Neural cell (in vitro differentiated cells): Measurements from ENCODE around the gene NRROS. TPM values are rescaled to one million over a fixed set of nuclear protein-coding genes. Genes with fewer than 3 reads are reported as not detected.

Experiments used
- H2AFZ ChIP-seq: fragments of 200-600, 300-800 bp; sonication (generic), shearing (Covaris generic); 2 replicates; pipeline ENCODE4 v1.6.0; 2014; ENCODE audit warnings: low read depth, mild to moderate bottlenecking, antibody characterized with exemption, low read length, moderate library complexity
- H3F3A ChIP-seq: fragments of 200-600 bp; shearing (Covaris generic); 2 replicates; pipeline ENCODE4 v1.6.1; 2016; ENCODE audit warnings: mild to moderate bottlenecking, moderate library complexity, mixed read lengths, antibody characterized with exemption, low read length; ENCODE audit not compliant: insufficient read depth, poor library complexity, severe bottlenecking
- H3K27ac ChIP-seq: fragments of 200-600, 300-800 bp; sonication (generic), shearing (Covaris generic); 2 replicates; pipeline ENCODE4 v1.5.1; 2014; ENCODE audit warnings: mild to moderate bottlenecking, low read length, moderate library complexity
- H3K27me3 ChIP-seq: fragments of 300-800, 200-600 bp; sonication (generic), shearing (Covaris generic); 2 replicates; pipeline ENCODE4 v1.6.0; 2014; ENCODE audit warnings: mild to moderate bottlenecking, low read depth, low read length, moderate library complexity; ENCODE audit not compliant: insufficient read depth
- H3K36me3 ChIP-seq: fragments of 300-800, 200-600 bp; sonication (generic), shearing (Covaris generic); 2 replicates; pipeline ENCODE4 v1.5.1; 2014; ENCODE audit warnings: mild to moderate bottlenecking, antibody characterized with exemption, low read length, moderate library complexity; ENCODE audit not compliant: insufficient read depth
- H3K4me2 ChIP-seq: fragments of 300-800, 200-600 bp; sonication (generic), shearing (Covaris generic); 2 replicates; pipeline ENCODE4 v1.6.0; 2014; ENCODE audit warnings: mild to moderate bottlenecking, low read length
- H3K4me3 ChIP-seq: fragments of 300-800, 200-600 bp; sonication (generic), shearing (Covaris generic); 2 replicates; pipeline ENCODE4 v1.5.1; 2014; ENCODE audit warnings: mild to moderate bottlenecking, low read length, moderate library complexity
- H3K79me2 ChIP-seq: fragments of 200-600 bp; shearing (Covaris generic); replicated peaks from 2 replicates; pipeline ENCODE4 v1.6.0; 2014; ENCODE audit warnings: mild to moderate bottlenecking, low read length, moderate library complexity; ENCODE audit not compliant: insufficient read depth
- H3K9ac ChIP-seq: fragments of 300-800, 200-600 bp; sonication (generic), shearing (Covaris generic); 2 replicates; pipeline ENCODE4 v1.6.1; 2016; ENCODE audit warnings: mild to moderate bottlenecking, low read length, mixed read lengths
- H3K9me2 ChIP-seq: fragments of 200-600 bp; shearing (Covaris generic); 2 replicates; pipeline ENCODE4 v1.6.1; 2016; ENCODE audit warnings: mild to moderate bottlenecking, low read length, mixed read lengths; ENCODE audit not compliant: insufficient read depth
- H3K9me3 ChIP-seq: fragments of 200-600, 300-800 bp; sonication (generic), shearing (Covaris generic); 2 replicates; pipeline ENCODE4 v1.6.1; 2016; ENCODE audit warnings: mild to moderate bottlenecking, mixed run types, low read length, moderate library complexity, mixed read lengths
- H4K20me1 ChIP-seq: fragments of 200-600 bp; shearing (Covaris generic); 2 replicates; pipeline ENCODE4 v1.6.1; 2016; ENCODE audit warnings: mild to moderate bottlenecking, mixed run types; ENCODE audit not compliant: insufficient read depth
- CTCF ChIP-seq: fragments of 450-650 bp; IDR thresholded peaks from 2 replicates; pipeline ENCODE4 v1.5.1; 2014; ENCODE audit warnings: antibody characterized with exemption, mild to moderate bottlenecking, moderate library complexity; ENCODE audit not compliant: poor library complexity, severe bottlenecking
- EP300 ChIP-seq: fragments of 450-650 bp; conservative IDR thresholded peaks from 2 replicates; pipeline ENCODE4 v1.6.1; 2014; ENCODE audit warnings: antibody characterized with exemption, mild to moderate bottlenecking, moderate library complexity; ENCODE audit not compliant: poor library complexity, severe bottlenecking
- EZH2 ChIP-seq: fragments of 200-600, 300-800 bp; shearing (Covaris generic), sonication (generic); IDR thresholded peaks from 2 replicates; pipeline ENCODE4 v1.6.1; 2014; ENCODE audit warnings: antibody characterized with exemption, low read length, borderline replicate concordance, mild to moderate bottlenecking; ENCODE audit not compliant: insufficient read depth, poor library complexity, severe bottlenecking
- MXI1 ChIP-seq: fragments of 450-650 bp; conservative IDR thresholded peaks from 2 replicates; pipeline ENCODE4 v1.6.1; 2014; ENCODE audit warnings: antibody characterized with exemption, mild to moderate bottlenecking; ENCODE audit not compliant: poor library complexity, severe bottlenecking
- POLR2AphosphoS5 ChIP-seq: IDR thresholded peaks from 2 replicates; pipeline ENCODE4 v1.6.1; 2012
- RAD21 ChIP-seq: fragments of 450-650 bp; conservative IDR thresholded peaks from 2 replicates; pipeline ENCODE4 v1.6.1; 2014; ENCODE audit warnings: antibody characterized with exemption, mild to moderate bottlenecking, moderate library complexity
- REST ChIP-seq: IDR thresholded peaks from 2 replicates; pipeline ENCODE4 v1.6.1; 2012; ENCODE audit warnings: borderline replicate concordance
- SMC3 ChIP-seq: fragments of 450-650 bp; conservative IDR thresholded peaks from 2 replicates; pipeline ENCODE4 v1.6.1; 2014; ENCODE audit warnings: antibody characterized with exemption, mild to moderate bottlenecking, moderate library complexity; ENCODE audit not compliant: poor library complexity
- TAF1 ChIP-seq: IDR thresholded peaks from 2 replicates; pipeline ENCODE4 v1.6.1; 2012; ENCODE audit warnings: low read depth
- polyA plus RNA-seq: library from polyadenylated mRNA; depleted of rRNA; stranded (reverse); fragments of >200 nt; gene quantifications from 2 replicates; pipeline ENCODE4 v1.2.3, GENCODE V29; 2014

Gene NRROS
- polyA plus RNA-seq, 1 donor from 2014 or later: not detected

- Histone ChIP-seq H3K9ac (no peak overlapping the region), H3K27ac (no peak overlapping the region), H4K20me1 (no peaks in the 10 kb centered on the region), H3K36me3 (no peaks in the 10 kb centered on the region), H3K79me2 (no peaks in the 10 kb centered on the region), H3K27me3 (no peaks in the 10 kb centered on the region), H3K9me3 (no peaks in the 10 kb centered on the region), H2AFZ (no peak overlapping the region), H3K9me2 (no peaks in the 10 kb centered on the region), H3F3A (no peaks in the 10 kb centered on the region), H3K4me2 (no peak overlapping the region), H3K4me3 (no peak overlapping the region)
- no peak for TF ChIP-seq EZH2
- TF ChIP-seq POLR2AphosphoS5: no peak
- TF ChIP-seq REST: no peak
Observed at GRCh38 chr3:196645897-196646665, 6.6 kb downstream of the NRROS start.

GRCh38 chr3:196646666-196647216 is 7.2 kb downstream of the NRROS start:
- Histone ChIP-seq H2AFZ (no peak overlapping the region), H3K4me2 (no peak overlapping the region), H3K79me2 (no peaks in the 10 kb centered on the region), H3K36me3 (no peaks in the 10 kb centered on the region), H3F3A (no peaks in the 10 kb centered on the region), H3K9me2 (no peaks in the 10 kb centered on the region), H3K4me3 (no peak overlapping the region), H3K27ac (no peak overlapping the region), H3K9ac (no peak overlapping the region), H4K20me1 (no peaks in the 10 kb centered on the region), H3K9me3 (no peaks in the 10 kb centered on the region), H3K27me3 (no peaks in the 10 kb centered on the region)
- TF ChIP-seq POLR2AphosphoS5: no peak
- no peak for TF ChIP-seq EZH2
- no peak for TF ChIP-seq CTCF
- TF ChIP-seq SMC3: no peak
- no peak for TF ChIP-seq EP300
- TF ChIP-seq MXI1: no peak
- no peak for TF ChIP-seq RAD21
- TF ChIP-seq REST: no peak
- TF ChIP-seq TAF1: no peak
